Spleen (tissue), 7 donors: ENCODE measurements around the gene METAP2.

Experiments used
- CTCF ChIP-seq, 11 experiments: fragments of 200-600 bp in 7 of 11; fragments of 450-650 bp in 4 of 11; sonication (generic) in 4 of 11; IDR thresholded peaks in 8 of 11; conservative IDR thresholded peaks in 3 of 11; 1 replicate in 7 of 11; 2 replicates in 4 of 11; pipeline versions ENCODE4 v1.4.0 to v1.8.0; 2016 to 2021; ENCODE audit warnings: antibody characterized with exemption in 11 of 11, inconsistent platforms in 4 of 11, mild to moderate bottlenecking in 1 of 11
- POLR2A ChIP-seq, 3 donors: fragments of 450-650 bp; IDR thresholded peaks; one replicate each; pipeline ENCODE4 v1.5.1; 2017; ENCODE audit warnings: antibody characterized with exemption in 3 of 3, mild to moderate bottlenecking in 1 of 3
- donor health status: DM: no; HTN: no; CAD: no; lungs with moderate emphysema.
- donor health status: DM: no; HTN: no; CAD: no.
- donor health status: DM: no; HTN: no; CAD: no.

- TF ChIP-seq POLR2A (IDR thresholded peaks at IDR 0.05) (no peak), CTCF (IDR thresholded peaks at IDR 0.05 in 8 of 11, conservative IDR thresholded peaks at IDR 0.05 in 3 of 11) (no peak)
Observed at GRCh38 chr12:95554532-95555071, 80.7 kb downstream of the METAP2 start.
